SU-DHL-6 (cell line): ENCODE results near the gene PRRX2.

Experiments
- EZH2phosphoT487 ChIP-seq: fragments of 200-600 bp; sonication (generic), shearing (Covaris generic); conservative IDR thresholded peaks from 2 replicates; pipeline ENCODE4 v1.6.1; 2018; ENCODE audit warnings: mild to moderate bottlenecking, antibody characterized with exemption, low read length, moderate library complexity, mixed read lengths
- TF ChIP-seq, protein P1 (sequence below): fragments of 200-600 bp; sonication (generic); IDR thresholded peaks from one replicate; pipeline ENCODE4 v1.5.1; 2017; ENCODE audit warnings: antibody characterized with exemption, mild to moderate bottlenecking, low read length, moderate library complexity; ENCODE audit not compliant: insufficient read depth, poor library complexity, severe bottlenecking

DNA sequence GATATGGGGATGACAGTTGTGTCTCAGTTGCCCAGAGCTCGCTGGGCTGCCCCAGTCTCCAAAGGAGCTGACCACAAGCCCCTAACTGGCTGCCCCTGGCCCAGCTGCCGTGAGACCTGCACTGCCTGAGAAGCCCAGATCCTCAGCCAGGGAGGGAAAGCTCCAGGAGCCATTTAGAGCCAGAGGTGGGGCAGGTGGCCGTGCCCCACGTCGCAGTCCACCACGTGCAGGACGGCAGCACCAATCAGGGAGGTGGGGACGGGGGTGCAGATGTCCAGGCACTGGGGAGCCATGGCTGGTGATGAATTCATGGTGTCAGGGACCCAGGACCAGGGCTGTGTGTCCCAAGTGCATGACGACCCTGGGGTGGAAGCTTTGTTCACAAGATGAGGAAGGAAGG, 13.4 kb downstream of the PRRX2 start:
- TF ChIP-seq, protein P1, sequence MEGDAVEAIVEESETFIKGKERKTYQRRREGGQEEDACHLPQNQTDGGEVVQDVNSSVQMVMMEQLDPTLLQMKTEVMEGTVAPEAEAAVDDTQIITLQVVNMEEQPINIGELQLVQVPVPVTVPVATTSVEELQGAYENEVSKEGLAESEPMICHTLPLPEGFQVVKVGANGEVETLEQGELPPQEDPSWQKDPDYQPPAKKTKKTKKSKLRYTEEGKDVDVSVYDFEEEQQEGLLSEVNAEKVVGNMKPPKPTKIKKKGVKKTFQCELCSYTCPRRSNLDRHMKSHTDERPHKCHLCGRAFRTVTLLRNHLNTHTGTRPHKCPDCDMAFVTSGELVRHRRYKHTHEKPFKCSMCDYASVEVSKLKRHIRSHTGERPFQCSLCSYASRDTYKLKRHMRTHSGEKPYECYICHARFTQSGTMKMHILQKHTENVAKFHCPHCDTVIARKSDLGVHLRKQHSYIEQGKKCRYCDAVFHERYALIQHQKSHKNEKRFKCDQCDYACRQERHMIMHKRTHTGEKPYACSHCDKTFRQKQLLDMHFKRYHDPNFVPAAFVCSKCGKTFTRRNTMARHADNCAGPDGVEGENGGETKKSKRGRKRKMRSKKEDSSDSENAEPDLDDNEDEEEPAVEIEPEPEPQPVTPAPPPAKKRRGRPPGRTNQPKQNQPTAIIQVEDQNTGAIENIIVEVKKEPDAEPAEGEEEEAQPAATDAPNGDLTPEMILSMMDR: no peak
- TF ChIP-seq EZH2phosphoT487: no peak
